ENCODE data around the gene LYPD3. TPM values are rescaled to one million over a fixed set of nuclear protein-coding genes. Genes with fewer than 3 reads are reported as not detected.
"Not testable (repeated sequence)": the region's sequence is repeated elsewhere in the genome, so short reads cannot be mapped to it uniquely, and the experiment has no call there.

LYPD3 gene
- total RNA-seq, 4 donors from 2014 or later = 0.47 to 26.4 (median 1.9) TPM; not detected in 1

DNA sequence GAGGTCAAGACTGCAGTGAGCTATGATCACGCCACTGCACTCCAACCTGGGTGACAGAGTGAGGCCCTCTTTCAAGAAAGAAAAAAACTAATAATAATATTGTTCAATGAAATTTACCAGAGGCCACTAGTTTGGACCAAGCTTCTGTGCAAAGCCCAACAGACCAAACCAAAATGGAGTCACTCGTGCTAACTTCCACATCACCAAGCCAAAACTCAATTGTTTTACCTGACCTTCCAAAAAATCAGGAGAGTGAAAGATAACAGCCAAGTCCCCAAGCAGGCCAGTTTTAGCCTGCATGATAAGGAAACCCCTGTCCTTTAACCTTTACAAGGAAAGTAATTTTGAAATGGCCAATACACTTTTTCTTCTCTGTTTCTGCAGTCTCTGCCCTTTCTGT, 20.0 kb downstream of the LYPD3 start:
- ATAC-seq (ENCODE audit: low FRiP score) = no peak
- no peak for DNase-seq (ENCODE audit: low spot score)
- TF ChIP-seq, protein P1, sequence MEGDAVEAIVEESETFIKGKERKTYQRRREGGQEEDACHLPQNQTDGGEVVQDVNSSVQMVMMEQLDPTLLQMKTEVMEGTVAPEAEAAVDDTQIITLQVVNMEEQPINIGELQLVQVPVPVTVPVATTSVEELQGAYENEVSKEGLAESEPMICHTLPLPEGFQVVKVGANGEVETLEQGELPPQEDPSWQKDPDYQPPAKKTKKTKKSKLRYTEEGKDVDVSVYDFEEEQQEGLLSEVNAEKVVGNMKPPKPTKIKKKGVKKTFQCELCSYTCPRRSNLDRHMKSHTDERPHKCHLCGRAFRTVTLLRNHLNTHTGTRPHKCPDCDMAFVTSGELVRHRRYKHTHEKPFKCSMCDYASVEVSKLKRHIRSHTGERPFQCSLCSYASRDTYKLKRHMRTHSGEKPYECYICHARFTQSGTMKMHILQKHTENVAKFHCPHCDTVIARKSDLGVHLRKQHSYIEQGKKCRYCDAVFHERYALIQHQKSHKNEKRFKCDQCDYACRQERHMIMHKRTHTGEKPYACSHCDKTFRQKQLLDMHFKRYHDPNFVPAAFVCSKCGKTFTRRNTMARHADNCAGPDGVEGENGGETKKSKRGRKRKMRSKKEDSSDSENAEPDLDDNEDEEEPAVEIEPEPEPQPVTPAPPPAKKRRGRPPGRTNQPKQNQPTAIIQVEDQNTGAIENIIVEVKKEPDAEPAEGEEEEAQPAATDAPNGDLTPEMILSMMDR (IDR thresholded peaks at IDR 0.05) = no peak

DNA sequence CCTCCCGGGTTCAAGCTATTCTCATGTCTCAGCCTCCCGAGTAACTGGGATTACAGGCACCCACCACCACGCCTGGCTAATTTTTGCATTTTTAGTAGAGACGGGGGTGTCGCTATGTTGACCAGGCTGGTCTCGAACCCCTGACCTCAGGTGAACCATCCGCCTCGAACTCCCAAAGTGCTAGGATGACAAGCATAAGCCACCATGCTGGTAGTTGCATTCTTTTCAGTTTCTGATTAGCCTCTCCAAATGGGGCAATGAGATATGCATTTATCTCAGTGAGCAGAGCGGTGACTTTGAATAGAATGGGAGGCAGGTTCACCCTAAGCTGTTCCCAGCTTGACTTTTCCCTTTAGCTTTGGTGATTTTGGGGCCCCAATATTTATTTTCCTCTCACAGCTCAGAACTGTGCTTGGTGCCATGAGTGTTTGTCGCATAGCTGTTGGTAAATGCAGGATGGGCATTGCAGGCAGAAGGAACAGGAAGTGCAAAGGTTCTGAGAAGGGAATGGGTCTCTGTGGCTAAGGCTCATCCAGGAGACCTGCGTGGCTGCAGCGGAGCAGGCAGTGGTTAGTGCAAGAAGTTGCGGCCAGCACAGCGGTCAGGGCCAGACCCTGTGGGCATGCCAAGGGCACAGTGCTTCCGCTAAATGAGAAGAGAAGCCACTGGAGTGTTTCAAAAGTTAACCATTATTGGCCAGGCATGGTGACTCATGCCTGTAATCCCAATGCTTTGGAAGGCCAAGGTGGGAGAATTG, 20.7 kb downstream of the LYPD3 start:
- TF ChIP-seq, protein P1 (IDR thresholded peaks at IDR 0.05) = no peak
- DNase-seq (ENCODE audit: low spot score) (no peak), ATAC-seq (ENCODE audit: low FRiP score) (no peak)

DNA sequence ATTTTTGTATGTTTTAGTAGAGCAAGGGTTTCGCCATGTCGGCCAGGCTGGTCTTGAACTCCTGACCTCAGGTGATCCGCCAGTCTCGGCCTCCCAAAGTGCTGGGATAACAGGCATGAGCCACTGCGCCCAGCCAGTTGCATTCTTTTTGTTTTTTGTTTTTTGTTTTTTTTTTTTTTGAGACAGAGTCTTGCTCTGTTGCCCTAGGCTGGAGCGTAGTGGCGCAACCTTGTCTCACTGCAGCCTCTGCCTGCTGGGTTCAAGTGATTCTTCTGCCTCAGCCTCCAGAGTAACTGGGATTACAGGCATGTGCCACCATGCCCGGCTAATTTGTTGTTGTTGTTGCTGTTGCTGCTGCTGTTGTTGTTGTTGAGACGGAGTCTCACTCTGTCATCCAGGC, 21.3 kb downstream of the LYPD3 start:
- DNase-seq (ENCODE audit: low spot score); ATAC-seq (ENCODE audit: low FRiP score): not testable (repeated sequence)

DNA sequence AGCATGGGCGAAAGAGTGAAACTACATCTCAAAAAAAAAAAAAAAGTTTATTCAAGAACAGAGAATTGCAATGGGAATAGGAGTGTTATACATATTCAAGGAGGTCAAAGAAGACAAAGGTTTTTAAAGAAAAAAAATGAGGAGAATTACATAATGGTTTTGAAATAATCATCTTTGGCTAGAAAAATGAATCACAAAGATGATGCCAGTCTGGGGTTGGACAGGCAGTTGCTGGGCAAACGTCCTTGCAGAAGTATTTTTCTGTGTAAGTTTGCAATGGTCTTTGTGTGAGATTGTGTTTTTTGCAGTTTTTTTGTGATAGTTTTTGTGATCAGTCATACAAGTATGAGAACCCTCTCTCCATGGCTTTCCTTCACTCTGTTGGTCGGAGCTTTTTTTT, 23.7 kb downstream of the LYPD3 start:
- ATAC-seq (ENCODE audit: low FRiP score) (no peak), DNase-seq (ENCODE audit: low spot score) (no peak)
- TF ChIP-seq, protein P1 (IDR thresholded peaks at IDR 0.05) = no peak

DNA sequence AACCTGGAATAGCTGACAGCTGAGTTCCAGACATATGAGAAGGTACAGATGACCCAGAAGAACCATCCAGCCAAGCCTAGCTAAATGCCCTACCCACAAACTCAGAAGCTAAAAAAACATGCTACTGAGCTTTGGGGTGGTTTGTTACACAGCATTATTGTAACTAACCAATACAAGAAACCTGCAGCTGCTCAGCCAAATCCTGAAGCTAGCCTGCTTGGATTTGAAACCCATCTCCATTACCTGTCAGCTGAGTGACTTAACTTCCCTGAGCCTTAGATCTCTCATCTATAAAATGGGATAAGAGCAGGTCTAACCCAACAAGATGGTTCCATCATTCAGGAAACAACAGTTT, 25.7 kb downstream of the LYPD3 start:
- DNase-seq (ENCODE audit: low spot score) (no peak), ATAC-seq (ENCODE audit: low FRiP score) (no peak)
- TF ChIP-seq, protein P1 (IDR thresholded peaks at IDR 0.05) = no peak

DNA sequence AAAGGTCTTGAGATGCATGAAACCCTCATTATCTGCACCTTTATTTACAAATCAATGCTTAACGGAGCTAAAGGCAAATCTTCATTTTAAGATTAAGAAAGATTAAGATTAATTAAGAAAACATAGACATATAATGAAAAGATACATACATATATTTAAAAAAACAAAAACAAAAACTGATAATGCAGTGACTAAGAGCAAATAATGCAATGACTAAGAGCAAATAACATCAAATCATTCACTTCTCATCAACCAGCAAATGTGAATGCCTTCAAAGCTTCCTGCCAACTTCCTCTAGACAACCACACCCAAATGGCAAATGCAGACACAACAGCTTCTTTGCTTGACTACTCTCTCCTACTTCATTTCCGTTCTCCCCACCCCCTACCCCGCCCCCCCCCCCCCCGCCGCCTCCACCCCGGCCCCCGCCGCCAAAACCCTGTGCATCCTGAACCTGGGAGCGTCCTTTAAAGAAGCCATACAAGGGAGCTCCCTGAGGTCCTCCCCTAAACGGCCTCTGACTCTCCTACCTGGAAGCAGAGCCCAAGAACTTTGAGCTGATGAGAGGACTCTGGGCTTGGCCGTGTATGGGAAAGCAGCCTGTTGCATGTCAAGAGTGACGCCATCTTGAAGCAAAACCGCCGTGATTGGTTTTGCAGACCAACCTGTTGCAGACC, 26.2 kb downstream of the LYPD3 start:
- ATAC-seq (ENCODE audit: low FRiP score) (no peak), DNase-seq (ENCODE audit: low spot score) (no peak)
- TF ChIP-seq, protein P1 (IDR thresholded peaks at IDR 0.05) = no peak

DNA sequence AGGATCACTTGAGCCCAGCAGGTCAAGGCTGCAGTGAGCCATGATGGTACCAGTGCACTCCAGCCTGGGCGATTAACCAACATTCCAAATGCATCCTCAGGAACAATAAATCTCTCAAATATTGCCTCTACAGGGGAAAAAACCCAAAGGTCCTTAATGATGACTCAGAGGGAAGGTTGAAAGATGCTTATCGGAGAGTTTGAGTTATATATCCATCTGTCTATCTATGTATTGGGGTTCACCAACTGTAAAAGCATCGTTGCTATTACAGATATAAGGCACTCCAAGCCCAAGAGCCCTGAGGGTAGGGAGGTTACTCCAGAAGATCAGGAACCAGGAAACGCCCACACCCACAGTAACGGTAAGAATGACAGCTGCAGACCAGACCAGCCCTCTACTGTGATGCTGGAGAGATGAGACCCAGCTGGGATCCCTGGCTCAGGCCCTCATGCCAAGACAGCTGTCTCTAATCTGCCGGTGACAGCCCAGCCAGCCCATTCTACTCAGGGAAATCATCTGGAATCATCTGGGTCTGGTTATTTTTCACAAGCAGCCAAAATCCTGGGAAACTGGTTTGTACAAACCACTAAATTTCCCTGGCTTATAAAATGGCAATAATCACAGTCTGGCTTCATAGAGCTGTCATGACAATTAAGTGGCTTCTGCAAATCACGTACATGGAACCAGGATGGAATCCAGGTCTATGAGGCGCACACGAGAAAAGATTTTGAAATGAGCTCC, 26.9 kb downstream of the LYPD3 start:
- TF ChIP-seq, protein P1 (IDR thresholded peaks at IDR 0.05) = no peak
- DNase-seq (ENCODE audit: low spot score) (no peak), ATAC-seq (ENCODE audit: low FRiP score) (no peak)
